Spleen (tissue), 11 donors: ENCODE results near the gene HOXB7. TPM values are rescaled to one million over a fixed set of nuclear protein-coding genes. Genes with fewer than 3 reads are reported as not detected.

Experiments used
- DNase-seq: peaks from one replicate; pipeline ENCODE4 v3.0.0-alpha.2; 2020
- H3K27ac ChIP-seq, 8 donors: fragments of 200-600 bp; sonication (generic) in 7 of 8; 1 replicate in 4 of 8; 2 replicates in 4 of 8; pipeline versions ENCODE4 v1.5.0 to v1.8.0; 2016 to 2021; ENCODE audit warnings: inconsistent platforms in 4 of 8, mild to moderate bottlenecking in 4 of 8, moderate library complexity in 1 of 8
- H3K27me3 ChIP-seq, 7 donors: fragments of 200-600 bp; sonication (generic) in 6 of 7; replicated peaks in 1 of 7; 1 replicate in 4 of 7; 2 replicates in 3 of 7; pipeline versions ENCODE4 v1.5.0 to v1.8.0; 2016 to 2021; ENCODE audit warnings: inconsistent platforms in 3 of 7, mild to moderate bottlenecking in 1 of 7
- H3K36me3 ChIP-seq, 6 donors: fragments of 200-600 bp; sonication (generic) in 5 of 6; 1 replicate in 4 of 6; 2 replicates in 2 of 6; pipeline versions ENCODE4 v1.5.0 to v1.8.0; 2016 to 2021; ENCODE audit warnings: inconsistent platforms in 2 of 6
- H3K4me1 ChIP-seq, 6 donors: fragments of 200-600 bp; sonication (generic) in 5 of 6; 1 replicate in 3 of 6; 2 replicates in 3 of 6; pipeline versions ENCODE4 v1.5.0 to v1.8.0; 2016 to 2021; ENCODE audit warnings: inconsistent platforms in 3 of 6
- H3K4me3 ChIP-seq, 8 donors: fragments of 200-600 bp; sonication (generic) in 7 of 8; 1 replicate in 4 of 8; 2 replicates in 4 of 8; pipeline versions ENCODE4 v1.5.0 to v1.8.0; 2016 to 2021; ENCODE audit warnings: inconsistent platforms in 4 of 8, mild to moderate bottlenecking in 4 of 8, moderate library complexity in 2 of 8
- H3K9me3 ChIP-seq, 8 donors: fragments of 200-600 bp; sonication (generic) in 7 of 8; 1 replicate in 4 of 8; 2 replicates in 4 of 8; pipeline versions ENCODE4 v1.5.0 to v1.8.0; 2016 to 2021; ENCODE audit warnings: inconsistent platforms in 4 of 8
- POLR2A ChIP-seq, 3 donors: fragments of 450-650 bp; IDR thresholded peaks; one replicate each; pipeline ENCODE4 v1.5.1; 2017; ENCODE audit warnings: antibody characterized with exemption in 3 of 3, mild to moderate bottlenecking in 1 of 3
- POLR2AphosphoS5 ChIP-seq, 3 donors: sonication (generic); formaldehyde crosslinking; IDR thresholded peaks; one replicate each; pipeline ENCODE4 v1.5.1; 2017; ENCODE audit warnings: antibody characterized with exemption in 3 of 3
- WGBS, 5 donors: extraction: QIAGEN DNeasy Blood & Tissue Kit in 3 of 5; methylation state at CpG; one replicate each; pipeline versions ENCODE4 v1.1.5 to v1.1.7; 2013 to 2018; 5-methylcytosine and 5-hydroxymethylcytosine counted together
- intact Hi-C: fragments of 100-400 bp; cut with DNase I; formaldehyde crosslinking; loops from one replicate; pipeline ENCODE4 v1.15.0; 2023; ENCODE audit warnings: low total_unique reads
- polyA plus RNA-seq, 3 donors: library from polyadenylated mRNA; stranded (reverse); fragments of 200-250 nt; gene quantifications; one replicate each; pipeline ENCODE4 v1.2.1, GENCODE V29; 2013
- total RNA-seq, 7 donors: library from RNA; depleted of rRNA in 3 of 7; stranded (reverse); fragments of >200 nt in 3 of 7; fragmentation: NEBNext Ultra II Directional in 4 of 7; extraction: Animal tissue kit (Norgen Biotek cat#: 25700) in 4 of 7; gene quantifications; one replicate each; pipeline versions ENCODE4 v1.1.0 to v1.2.1, GENCODE V29; 2016 to 2021
- TF ChIP-seq, protein P1 (sequence below), 11 experiments: fragments of 200-600 bp in 7 of 11; fragments of 450-650 bp in 4 of 11; sonication (generic) in 4 of 11; IDR thresholded peaks in 8 of 11; conservative IDR thresholded peaks in 3 of 11; 1 replicate in 7 of 11; 2 replicates in 4 of 11; pipeline versions ENCODE4 v1.4.0 to v1.8.0; 2016 to 2021; ENCODE audit warnings: antibody characterized with exemption in 11 of 11, inconsistent platforms in 4 of 11, mild to moderate bottlenecking in 1 of 11
- donor health status: healthy with polysubstance abuse.
- donor health status: DM: no; HTN: no; CAD: no; lungs with moderate emphysema.
- donor health status: DM: no; HTN: no; CAD: no.
- donor health status: Bipolar disorder and iron deficiency.
- donor health status: healthy.
- donor health status: DM: no; HTN: no; CAD: no.
- donor health status: DM: yes; HTN: yes; CAD: no.

The HOXB7 gene
- total and polyA plus RNA-seq, 10 donors, result 1.3 to 7.5 (median 3.1) TPM

DNA sequence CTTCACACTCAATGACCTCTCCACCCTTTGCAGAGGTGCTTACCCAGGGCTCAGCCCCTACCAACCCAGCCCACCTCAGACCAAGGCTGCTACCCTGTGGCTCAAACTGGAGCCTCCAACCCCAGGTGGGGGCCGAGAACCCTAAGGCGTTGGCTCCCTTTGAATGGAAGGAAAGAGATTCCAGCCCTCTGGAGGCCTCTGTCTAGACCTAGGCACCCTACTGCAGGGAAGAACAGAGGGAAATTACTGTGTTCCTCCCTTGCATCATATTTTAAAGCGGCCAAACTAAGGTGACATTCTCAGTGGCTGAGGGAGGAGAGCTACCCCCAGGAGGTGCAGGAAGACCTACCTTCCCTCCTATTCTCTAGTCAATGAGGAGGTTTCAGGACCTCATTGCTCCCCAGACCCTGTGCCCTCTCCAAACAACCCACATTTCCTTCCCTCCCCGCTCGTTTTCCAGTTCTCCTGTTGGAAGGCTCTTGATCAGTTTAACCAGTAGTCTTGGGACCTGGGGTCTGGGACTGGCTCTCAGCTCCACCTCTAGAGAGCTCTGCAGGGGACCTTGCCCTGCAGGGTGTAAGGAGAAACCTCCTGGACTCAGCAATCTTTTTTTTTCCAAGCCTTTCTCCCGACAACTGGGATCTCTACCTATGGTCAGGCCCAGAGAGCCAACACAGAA, 9.8 kb upstream of the HOXB7 start:
- intact Hi-C loops, result no loop called here
- Histone ChIP-seq H3K27me3 (peaks cover 28 to 100% (median 98%) of the 10 kb centered on the region in 7 donors), H3K36me3 (no peaks in the 10 kb centered on the region), H3K27ac (no peak overlapping the region), H3K9me3 (no peaks in the 10 kb centered on the region), H3K4me1 (peaks cover 16 to 35% (median 27%) of the 10 kb centered on the region in 6 donors), H3K4me3 (no peak overlapping the region)
- WGBS, 5 donors, result 64 to 82% (median 69%) methylated on average over 6 of the region's 6 CpGs
- TF ChIP-seq POLR2AphosphoS5 (IDR thresholded peaks at IDR 0.05), result no peak
- no peak for TF ChIP-seq POLR2A (IDR thresholded peaks at IDR 0.05)
- TF ChIP-seq, protein P1, sequence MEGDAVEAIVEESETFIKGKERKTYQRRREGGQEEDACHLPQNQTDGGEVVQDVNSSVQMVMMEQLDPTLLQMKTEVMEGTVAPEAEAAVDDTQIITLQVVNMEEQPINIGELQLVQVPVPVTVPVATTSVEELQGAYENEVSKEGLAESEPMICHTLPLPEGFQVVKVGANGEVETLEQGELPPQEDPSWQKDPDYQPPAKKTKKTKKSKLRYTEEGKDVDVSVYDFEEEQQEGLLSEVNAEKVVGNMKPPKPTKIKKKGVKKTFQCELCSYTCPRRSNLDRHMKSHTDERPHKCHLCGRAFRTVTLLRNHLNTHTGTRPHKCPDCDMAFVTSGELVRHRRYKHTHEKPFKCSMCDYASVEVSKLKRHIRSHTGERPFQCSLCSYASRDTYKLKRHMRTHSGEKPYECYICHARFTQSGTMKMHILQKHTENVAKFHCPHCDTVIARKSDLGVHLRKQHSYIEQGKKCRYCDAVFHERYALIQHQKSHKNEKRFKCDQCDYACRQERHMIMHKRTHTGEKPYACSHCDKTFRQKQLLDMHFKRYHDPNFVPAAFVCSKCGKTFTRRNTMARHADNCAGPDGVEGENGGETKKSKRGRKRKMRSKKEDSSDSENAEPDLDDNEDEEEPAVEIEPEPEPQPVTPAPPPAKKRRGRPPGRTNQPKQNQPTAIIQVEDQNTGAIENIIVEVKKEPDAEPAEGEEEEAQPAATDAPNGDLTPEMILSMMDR (IDR thresholded peaks at IDR 0.05 in 8 of 11, conservative IDR thresholded peaks at IDR 0.05 in 3 of 11), result no peak
- no peak for DNase-seq

DNA sequence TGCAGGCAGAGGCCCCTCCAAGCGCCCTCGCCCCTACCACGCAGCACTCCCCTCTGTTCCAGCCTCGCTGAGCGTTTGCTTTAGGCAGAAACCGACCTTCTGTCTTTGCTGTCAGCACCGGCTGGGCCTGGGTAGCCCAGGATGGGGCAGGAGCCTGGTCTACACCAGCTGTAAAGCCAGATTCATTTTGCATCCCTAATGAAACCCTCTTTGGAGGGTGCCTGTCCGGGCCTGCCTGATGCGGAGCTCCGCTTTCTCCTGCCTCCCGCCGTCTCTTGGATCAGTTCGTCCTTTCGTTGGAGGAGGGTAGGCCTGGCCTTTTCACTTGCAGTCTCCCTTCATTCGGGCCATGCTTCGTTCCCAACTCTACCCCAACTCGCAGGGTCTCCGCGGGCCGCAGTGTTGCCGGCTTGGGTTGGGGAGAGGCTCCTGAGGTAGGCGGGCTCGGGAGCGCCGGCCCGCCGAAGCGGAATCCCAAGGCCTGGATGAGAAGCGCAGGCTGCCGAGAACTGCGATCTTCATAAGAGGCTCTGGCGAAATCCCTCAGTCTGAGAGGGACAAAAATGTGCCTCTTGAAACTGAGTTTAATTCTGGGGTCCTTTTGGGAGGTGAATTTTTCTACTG, 9.1 kb upstream of the HOXB7 start:
- TF ChIP-seq POLR2AphosphoS5 (IDR thresholded peaks at IDR 0.05), result no peak
- TF ChIP-seq, protein P1 (IDR thresholded peaks at IDR 0.05 in 8 of 11, conservative IDR thresholded peaks at IDR 0.05 in 3 of 11), result no peak
- no peak for TF ChIP-seq POLR2A (IDR thresholded peaks at IDR 0.05)
- Histone ChIP-seq H3K9me3 (no peaks in the 10 kb centered on the region), H3K4me1 (peaks cover 9 to 29% (median 20%) of the 10 kb centered on the region in 6 donors), H3K27me3 (peaks cover 23 to 100% (median 98%) of the 10 kb centered on the region in 7 donors), H3K4me3 (no peak overlapping the region), H3K27ac (no peak overlapping the region), H3K36me3 (no peaks in the 10 kb centered on the region)
- 58 to 82% (median 69%) methylated on average over 29 to 32 of the region's 32 CpGs for WGBS, 5 donors
- no peak for DNase-seq
- intact Hi-C loops, result loop anchor here (10.0 kb wide), 1 partner anchor 465 kb away; no protein-coding TSS in a partner anchor

DNA sequence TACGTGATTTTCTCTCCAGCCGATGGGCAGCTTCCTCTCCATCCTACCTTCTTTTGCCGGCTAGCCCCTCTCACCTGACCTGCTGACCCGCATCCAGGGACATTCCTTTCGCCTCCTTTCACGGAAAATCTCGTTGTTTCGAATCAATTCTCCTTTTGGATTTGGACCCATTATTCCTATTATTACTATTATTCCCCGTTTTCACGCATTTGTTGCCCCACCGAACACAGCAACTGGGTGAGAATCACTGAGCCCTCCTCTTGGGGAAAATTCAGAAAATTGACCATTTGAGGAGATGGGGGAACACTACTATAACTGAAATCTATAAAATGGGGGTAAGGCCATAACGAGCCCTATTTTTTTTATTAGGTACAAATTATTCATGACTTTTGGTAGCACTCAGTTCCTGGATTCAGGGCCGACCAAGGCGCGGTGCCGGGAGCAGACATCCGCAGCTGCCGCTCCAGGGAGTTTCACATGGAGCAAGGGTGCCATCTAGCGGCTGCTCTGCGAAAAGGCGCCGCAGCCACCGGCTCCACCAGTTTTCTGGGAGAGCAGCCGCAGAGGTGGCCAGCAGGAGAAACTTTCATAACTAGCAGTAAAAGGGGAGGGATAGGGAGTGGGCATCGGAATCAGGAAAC, 7.6 kb upstream of the HOXB7 start:
- TF ChIP-seq POLR2A (IDR thresholded peaks at IDR 0.05), result no peak
- peak; percentile 47 to 64 (median 63) for TF ChIP-seq POLR2AphosphoS5 (IDR thresholded peaks at IDR 0.05)
- TF ChIP-seq, protein P1 (IDR thresholded peaks at IDR 0.05 in 8 of 11, conservative IDR thresholded peaks at IDR 0.05 in 3 of 11), result peak; percentile 92 to 99 (median 96)
- Histone ChIP-seq H3K9me3 (no peaks in the 10 kb centered on the region), H3K36me3 (no peaks in the 10 kb centered on the region), H3K4me3 (no peak overlapping the region), H3K27ac (no peak overlapping the region), H3K4me1 (peaks cover 14 to 38% (median 29%) of the 10 kb centered on the region in 6 donors), H3K27me3 (peaks cover 26 to 100% (median 98%) of the 10 kb centered on the region in 7 donors)
- DNase-seq, result peak; percentile 96
- intact Hi-C loops, result loop anchor here (10.0 kb wide), 1 partner anchor 464 kb away; no protein-coding TSS in a partner anchor
- WGBS, 5 donors, result 3 to 6% (median 5%) methylated on average over 25 of the region's 25 CpGs
